ENCODE measurements around the gene GET3.

GRCh38 chr19:12778905-12779161, 41.5 kb downstream of the GET3 start:
- TF ChIP-seq POLR2A (IDR thresholded peaks at IDR 0.05; ENCODE audit: low read depth, low read length) (no peak), POLR2AphosphoS5 (IDR thresholded peaks at IDR 0.05; ENCODE audit: low read depth, low read length) (no peak), POU2F2 (IDR thresholded peaks at IDR 0.05; ENCODE audit: low read depth, low read length) (no peak)
